GM12878 (cell line): ENCODE data around the gene CDR2L. TPM values are rescaled to one million over a fixed set of nuclear protein-coding genes. Genes with fewer than 3 reads are reported as not detected.
"Not testable (repeated sequence)": the region's sequence is repeated elsewhere in the genome, so short reads cannot be mapped to it uniquely, and the experiment has no call there.

Experiments used
- ATAC-seq: fragments of 200-7000 bp; cut with Tn5 transposase; 3 replicates; pipeline ENCODE4 v1.9.1; 2020; ENCODE audit warnings: mild to moderate bottlenecking, moderate library complexity
- BruUV-seq: library from RNA; stranded (reverse); fragments of 400-500 nt; replicated peaks from 2 replicates; lab custom pipeline; 2021; lab: Mats Ljungman, UMichigan
- CTCF ChIA-PET: fragments of 300-600 bp; sonication (Branson Sonifier 250); formaldehyde crosslinking; extraction: SDS; loops from one replicate; lab custom pipeline; 2021; ENCODE audit warnings: inconsistent platforms; lab: Yijun Ruan, JAX
- POLR2A ChIA-PET: fragments of 350-600 bp; formaldehyde crosslinking; extraction: SDS; loops from one replicate; lab custom pipeline; 2021; ENCODE audit warnings: inconsistent platforms; lab: Charles Lee
- RAD21 ChIA-PET: fragments of 300-600 bp; sonication (Branson Sonifier 250); formaldehyde crosslinking; loops from one replicate; lab custom pipeline; 2023; ENCODE audit warnings: antibody characterized with exemption; ENCODE audit not compliant: unreplicated experiment; lab: Charles Lee
- SMC1A ChIA-PET: fragments of 300-600 bp; sonication (Branson Sonifier 250); formaldehyde crosslinking; loops from one replicate; lab custom pipeline; 2023; ENCODE audit not compliant: unreplicated experiment, uncharacterized antibody; lab: Charles Lee
- DNase-seq: peaks from one replicate; pipeline ENCODE4 v3.0.0-alpha.2; 2011; ENCODE audit warnings: low read depth, low spot score
- FAIRE-seq: peaks from 3 replicates; lab custom pipeline; 2011; peaks lifted over from hg19 to GRCh38; lab: Jason Lieb, UNC
- H2AFZ ChIP-seq: 2 replicates; pipeline ENCODE4 v1.6.0; 2011; ENCODE audit warnings: low read depth, low read length, control low read depth; ENCODE audit not compliant: control insufficient read depth
- H3K27ac ChIP-seq: 2 replicates; pipeline ENCODE4 v1.5.1; 2011; ENCODE audit warnings: control low read depth; ENCODE audit not compliant: control insufficient read depth, insufficient read depth
- H3K27me3 ChIP-seq, 2 experiments: replicated peaks in 1 of 2; 2 replicates each; pipeline versions ENCODE4 v1.6.0 to v1.6.1; 2011; ENCODE audit warnings: low read length in 1 of 2; ENCODE audit not compliant: control insufficient read depth in 2 of 2, insufficient read depth in 2 of 2
- H3K36me3 ChIP-seq, 2 experiments: 2 replicates each; pipeline ENCODE4 v1.5.1; 2011; ENCODE audit warnings: low read length in 1 of 2; ENCODE audit not compliant: control insufficient read depth in 2 of 2, insufficient read depth in 2 of 2
- H3K4me1 ChIP-seq: 2 replicates; pipeline ENCODE4 v1.6.1; 2011; ENCODE audit warnings: mild to moderate bottlenecking, low read length, moderate library complexity, mixed read lengths; ENCODE audit not compliant: control insufficient read depth, insufficient read depth
- H3K4me2 ChIP-seq: 2 replicates; pipeline ENCODE4 v1.6.0; 2011; ENCODE audit warnings: control low read depth; ENCODE audit not compliant: control insufficient read depth, insufficient read depth
- H3K4me3 ChIP-seq: fragments of 200-600 bp; sonication (generic); 2 replicates; pipeline ENCODE4 v1.5.1; 2016
- H3K79me2 ChIP-seq: 2 replicates; pipeline ENCODE4 v1.6.0; 2011; ENCODE audit warnings: low read length; ENCODE audit not compliant: control insufficient read depth, insufficient read depth
- H3K9ac ChIP-seq: 2 replicates; pipeline ENCODE4 v1.8.0; 2011; ENCODE audit warnings: low read length, control low read depth, mixed read lengths; ENCODE audit not compliant: control insufficient read depth, insufficient read depth
- H3K9me3 ChIP-seq: replicated peaks from 3 replicates; pipeline ENCODE4 v1.5.1; 2011; ENCODE audit warnings: mild to moderate bottlenecking, low read length; ENCODE audit not compliant: control insufficient read depth, insufficient read depth
- H4K20me1 ChIP-seq: 2 replicates; pipeline ENCODE4 v1.6.0; 2011; ENCODE audit not compliant: control insufficient read depth, insufficient read depth
- ATF2 ChIP-seq: IDR thresholded peaks from 2 replicates; pipeline ENCODE4 v1.6.1; 2012; ENCODE audit warnings: low read length, inconsistent platforms
- HSF1 ChIP-seq: fragments of 150-350 bp; IDR thresholded peaks from 2 replicates; pipeline ENCODE4 v1.6.1; 2014; ENCODE audit warnings: mild to moderate bottlenecking, low read depth, low read length
- RB1 ChIP-seq: fragments of 450-650 bp; formaldehyde crosslinking; IDR thresholded peaks from 2 replicates; pipeline ENCODE4 v1.6.1; 2017; ENCODE audit warnings: mild to moderate bottlenecking, borderline replicate concordance
- SMC3 ChIP-seq: IDR thresholded peaks from 2 replicates; pipeline ENCODE4 v1.6.1; 2011; ENCODE audit warnings: low read length, improper control_type of control experiment, borderline replicate concordance
- SPI1 ChIP-seq: IDR thresholded peaks from 2 replicates; pipeline ENCODE4 v1.6.1; 2011; ENCODE audit warnings: low read depth, mild to moderate bottlenecking, low read length, moderate library complexity, borderline replicate concordance; ENCODE audit not compliant: insufficient read depth
- STAT3 ChIP-seq: IDR thresholded peaks from 2 replicates; pipeline ENCODE4 v1.6.1; 2011; ENCODE audit warnings: low read depth, low read length, improper control_type of control experiment
- WGBS: methylation state at CpG from one replicate; pipeline ENCODE4 v1.1.6; 2016; ENCODE audit warnings: low lambda C conversion rate; ENCODE audit not compliant: insufficient replicate concordance, insufficient coverage; ENCODE audit errors: missing lambda C conversion rate; 5-methylcytosine and 5-hydroxymethylcytosine counted together
- in situ Hi-C: fragments of 300-500 bp; cut with MboI; formaldehyde crosslinking; loops from 9 replicates; pipeline ENCODE4 v1.14.3; 2018; ENCODE audit warnings: mixed read lengths
- intact Hi-C: fragments of 100-400 bp; cut with micrococcal nuclease; formaldehyde crosslinking; loops from one replicate; pipeline ENCODE4 v1.14.2; 2022; ENCODE audit not compliant: unreplicated experiment
- polyA plus RNA-seq, 11 experiments: library from polyadenylated mRNA; depleted of rRNA in 4 of 11; unstranded in 6 of 11; stranded (reverse) in 5 of 11; fragments of >200 nt; fragmentation: Nextera tagmentation in 4 of 11; fragmentation: Illumina TruSeq in 1 of 11; extraction: Ambion mirVana in 4 of 11; extraction: Trizol in 1 of 11; gene quantifications; 1 replicate in 1 of 11; 2 replicates in 10 of 11; pipeline versions ENCODE4 v1.2.1 to v1.2.3, GENCODE V29; 2011 to 2016; ENCODE audit warnings: inconsistent platforms in 2 of 11, missing spikeins in 2 of 11, low read depth in 1 of 11
- total RNA-seq, 4 experiments: library from RNA; depleted of rRNA in 3 of 4; stranded (reverse); fragments of >200 nt in 3 of 4; fragmentation: Illumina TruSeq in 1 of 4; extraction: Trizol in 1 of 4; gene quantifications; 2 replicates each; pipeline versions ENCODE4 v1.2.1 to v1.2.3, GENCODE V29; 2013 to 2021

The CDR2L gene
- total and polyA plus RNA-seq, 10 of the 15 experiments (the other 5 are each of a cell fraction or from before 2014, with no cell fraction given): 0.03 to 0.18 (median 0.04) TPM; not detected in 6

- no TSS peak for BruUV-seq
- no peak for ATAC-seq
- in situ Hi-C loops: no loop called here
Observed at GRCh38 chr17:75005291-75005690, 17.9 kb downstream of the CDR2L start.

GRCh38 chr17:75006084-75006483, 18.7 kb downstream of the CDR2L start:
- not testable (repeated sequence) for H3K9me3 ChIP-seq
- 53% methylated on average over 6 of the region's 6 CpGs for WGBS

More at GRCh38 chr17:75005291-75005690, 17.9 kb downstream of the CDR2L start:
- WGBS: 47% methylated on average over 8 of the region's 8 CpGs
- H3K4me2 ChIP-seq: no peak overlapping the region
- H3K9ac ChIP-seq: no peak overlapping the region
- POLR2A ChIA-PET: interaction anchor here (0.5 to 0.6 kb wide), 3 partner anchors 9 to 110 kb away, joined by 3 to 4 read pairs (median 3); no protein-coding TSS in a partner anchor
- CTCF ChIA-PET: interaction anchor here (1.1 to 6.2 kb wide), 2 partner anchors 44 to 266 kb away, joined by 3 to 56 read pairs; partner anchors contain the start of gene MIF4GD
- H3K36me3 ChIP-seq: no peaks in the 10 kb centered on the region
- H3K27ac ChIP-seq: no peak overlapping the region
- no peaks in the 10 kb centered on the region; the same call in 1 of the 2 replicates for H3K4me1 ChIP-seq
- no peaks in the 10 kb centered on the region for H4K20me1 ChIP-seq
- intact Hi-C loops: no loop called here
- no peaks in the 10 kb centered on the region for H3K9me3 ChIP-seq
- FAIRE-seq (no peak), DNase-seq (no peak)
- H3K79me2 ChIP-seq: no peaks in the 10 kb centered on the region
- no peaks in the 10 kb centered on the region for H3K27me3 ChIP-seq
- TF ChIP-seq HSF1 (no peak), SPI1 (no peak), RB1 (no peak), STAT3 (no peak), SMC3 (no peak), ATF2 (no peak)
- SMC1A ChIA-PET: interaction anchor here (0.9 to 4.1 kb wide), 2 partner anchors 44 kb away, joined by 3 to 20 read pairs; no protein-coding TSS in a partner anchor
- no peak overlapping the region for H2AFZ ChIP-seq
- RAD21 ChIA-PET: interaction anchor here (1.0 to 4.4 kb wide), 2 partner anchors 43 to 47 kb away, joined by 3 to 39 read pairs; no protein-coding TSS in a partner anchor
- no peak overlapping the region for H3K4me3 ChIP-seq

More at GRCh38 chr17:75006084-75006483, 18.7 kb downstream of the CDR2L start:
- H3K36me3 ChIP-seq, intact Hi-C loops, BruUV-seq, H3K27ac ChIP-seq, H3K79me2 ChIP-seq, H3K9ac ChIP-seq, H2AFZ ChIP-seq, DNase-seq, H3K4me3 ChIP-seq, H3K4me1 ChIP-seq, H3K4me2 ChIP-seq, ATAC-seq, FAIRE-seq, in situ Hi-C loops, H4K20me1 ChIP-seq, H3K27me3 ChIP-seq: not testable (repeated sequence)
- ChIA-PET RAD21 (interaction anchor here (4.4 kb wide), 1 partner anchor 44 kb away, joined by 39 read pairs; no protein-coding TSS in a partner anchor), CTCF (interaction anchor here (0.6 to 6.2 kb wide), 4 partner anchors 45 to 265 kb away, joined by 3 to 56 read pairs (median 4); partner anchors contain the start of gene MIF4GD), SMC1A (interaction anchor here (0.6 to 4.1 kb wide), 3 partner anchors 21 to 353 kb away, joined by 3 to 20 read pairs (median 3); no protein-coding TSS in a partner anchor), POLR2A (interaction anchor here (0.5 to 0.6 kb wide), 2 partner anchors 10 to 111 kb away, joined by 3 to 4 read pairs; no protein-coding TSS in a partner anchor)
